Left ventricle myocardium superior (tissue), 1 donor: ENCODE data around the gene SERPINB6. TPM values are rescaled to one million over a fixed set of nuclear protein-coding genes. Genes with fewer than 3 reads are reported as not detected.
"Not testable (repeated sequence)": the region's sequence is repeated elsewhere in the genome, so short reads cannot be mapped to it uniquely, and the experiment has no call there.

Experiments used
- ATAC-seq: fragments of 200-7000 bp; cut with Tn5 transposase; one replicate; pipeline ENCODE4 v1.9.1; 2020; ENCODE audit warnings: mild to moderate bottlenecking, moderate library complexity
- DNase-seq: peaks from one replicate; pipeline ENCODE4 v3.0.0-alpha.2; 2020
- intact Hi-C: fragments of 100-400 bp; cut with micrococcal nuclease; formaldehyde crosslinking; loops from one replicate; pipeline ENCODE4 v1.11.0; 2022
- total RNA-seq: library from RNA; stranded (reverse); fragmentation: NEBNext Ultra II Directional; extraction: Animal tissue kit (Norgen Biotek cat#: 25700); gene quantifications from one replicate; pipeline ENCODE4 v1.2.1, GENCODE V29; 2021
- donor health status: DM: no; HTN: yes; CAD: no; lungs with severe emphysema.

The SERPINB6 gene
- total RNA-seq, 1 donor from 2014 or later: 277 TPM

- no peak for DNase-seq
- intact Hi-C loops: no loop called here
- no peak for ATAC-seq
Observed at GRCh38 chr6:2982426-2983117, 11.2 kb upstream of the SERPINB6 start.

- no peak for DNase-seq
- intact Hi-C loops: no loop called here
- no peak for ATAC-seq
Observed at GRCh38 chr6:2980465-2980855, 9.1 kb upstream of the SERPINB6 start.

GRCh38 chr6:2979819-2980464 is 8.6 kb upstream of the SERPINB6 start:
- ATAC-seq (no peak), DNase-seq (no peak)
- intact Hi-C loops: no loop called here

- DNase-seq (no peak), ATAC-seq (no peak)
- intact Hi-C loops: no loop called here
Observed at GRCh38 chr6:2978923-2979322, 7.6 kb upstream of the SERPINB6 start.

DNA sequence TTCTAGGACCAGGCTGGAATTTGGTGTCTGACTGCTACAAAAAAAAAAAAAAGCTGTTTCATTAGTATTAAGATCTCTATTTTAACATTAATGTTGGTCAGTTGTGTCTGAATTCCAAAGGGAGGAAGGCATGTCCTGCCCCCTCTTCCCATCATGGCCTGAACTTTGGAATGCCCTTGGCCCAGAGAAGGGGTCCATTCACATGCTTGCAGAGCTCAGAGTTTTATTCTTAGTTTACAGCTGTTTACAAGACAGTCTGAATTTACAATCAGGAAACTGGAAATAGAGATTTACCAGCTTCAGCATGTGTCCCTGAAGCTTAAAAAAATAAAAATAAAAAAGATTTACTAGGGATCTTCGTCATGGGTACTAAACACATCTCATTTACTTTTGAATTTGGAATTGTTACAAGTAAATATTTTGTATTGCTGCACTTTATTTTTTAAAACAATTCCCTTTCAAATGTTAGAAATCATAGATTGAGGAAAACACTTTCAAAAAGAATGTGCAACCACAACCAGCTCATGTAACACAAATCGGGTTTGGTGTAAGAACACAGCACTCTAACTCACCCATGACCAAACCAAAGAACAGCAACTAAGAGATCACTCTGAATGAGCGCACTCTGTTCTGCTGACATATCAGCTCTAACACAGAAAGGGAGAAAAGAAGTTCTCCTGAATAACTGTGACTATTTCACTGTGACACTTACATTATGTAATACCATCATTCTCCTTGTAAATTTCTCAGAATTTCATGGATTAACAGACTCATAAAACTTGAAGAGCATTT is 6.6 kb upstream of the SERPINB6 start:
- no peak for ATAC-seq
- intact Hi-C loops: no loop called here

DNA sequence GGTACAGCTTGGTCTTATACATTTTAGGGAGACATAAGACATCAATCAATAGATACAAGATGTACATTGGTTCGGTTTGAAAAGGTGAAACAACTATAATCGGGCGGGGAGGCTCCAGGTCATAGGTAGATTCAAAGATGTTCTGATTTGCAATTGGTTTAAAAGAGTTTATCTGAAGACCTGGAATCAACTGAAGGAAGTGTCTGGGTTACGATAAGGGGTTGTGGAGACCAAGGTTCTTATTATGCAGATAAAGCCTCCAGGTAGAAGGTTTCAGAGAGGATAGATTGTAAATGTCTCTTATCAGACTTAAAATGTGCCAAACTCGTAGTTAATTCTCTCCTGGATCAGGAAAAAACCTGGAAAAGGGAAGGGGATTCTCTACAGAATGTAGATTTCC is 5.9 kb upstream of the SERPINB6 start:
- ATAC-seq (no peak), DNase-seq (no peak)
- intact Hi-C loops: no loop called here

More for the DNA sequence above, 6.6 kb upstream of the SERPINB6 start:
- DNase-seq: no peak

GRCh38 chr6:2976571-2977085 is 5.3 kb upstream of the SERPINB6 start:
- DNase-seq (no peak), ATAC-seq (no peak)
- intact Hi-C loops: no loop called here

DNA sequence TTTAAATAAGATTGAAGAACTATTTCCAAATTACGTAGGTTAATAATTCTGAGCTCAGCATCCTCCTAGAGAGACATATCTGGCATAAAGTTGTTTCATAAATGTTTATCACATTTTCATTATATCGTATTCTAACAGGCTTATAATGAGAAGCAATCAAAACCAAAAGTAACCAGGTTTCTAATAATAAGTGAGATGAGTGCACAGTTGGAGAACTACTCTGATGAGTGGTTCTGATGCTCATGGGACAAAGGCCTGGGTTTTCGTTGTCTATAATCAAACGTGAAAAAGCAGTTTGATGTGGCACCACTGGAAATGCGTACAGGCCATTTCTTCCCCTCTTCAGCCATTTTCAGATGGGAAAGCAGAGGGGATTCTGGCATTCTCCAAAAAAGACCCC is 4.7 kb upstream of the SERPINB6 start:
- DNase-seq (no peak), ATAC-seq (no peak)
- intact Hi-C loops: no loop called here

DNA sequence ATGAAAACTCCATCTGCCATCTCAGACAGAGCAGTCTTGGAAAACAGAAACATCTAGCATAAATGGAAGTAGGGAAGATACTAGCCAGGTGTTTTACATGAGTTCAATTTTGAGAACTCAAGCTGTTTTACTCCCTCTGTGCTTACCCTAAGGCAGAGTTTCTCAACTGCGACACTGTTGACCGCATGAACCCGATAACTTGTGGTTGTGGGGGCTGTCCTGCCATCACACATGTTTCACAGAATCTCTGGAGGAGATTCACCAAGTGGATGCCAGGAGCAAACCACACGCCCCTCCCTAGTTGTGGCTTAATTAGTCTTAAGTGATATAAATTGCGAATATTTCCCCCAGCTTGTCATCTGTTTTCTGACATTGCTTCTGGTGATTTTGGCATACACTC is 2.3 kb upstream of the SERPINB6 start:
- intact Hi-C loops: no loop called here

GRCh38 chr6:2973180-2973579 is 1.8 kb upstream of the SERPINB6 start:
- intact Hi-C loops, ATAC-seq, DNase-seq: not testable (repeated sequence)

More for the DNA sequence above, 2.3 kb upstream of the SERPINB6 start:
- ATAC-seq (no peak), DNase-seq (no peak)

DNA sequence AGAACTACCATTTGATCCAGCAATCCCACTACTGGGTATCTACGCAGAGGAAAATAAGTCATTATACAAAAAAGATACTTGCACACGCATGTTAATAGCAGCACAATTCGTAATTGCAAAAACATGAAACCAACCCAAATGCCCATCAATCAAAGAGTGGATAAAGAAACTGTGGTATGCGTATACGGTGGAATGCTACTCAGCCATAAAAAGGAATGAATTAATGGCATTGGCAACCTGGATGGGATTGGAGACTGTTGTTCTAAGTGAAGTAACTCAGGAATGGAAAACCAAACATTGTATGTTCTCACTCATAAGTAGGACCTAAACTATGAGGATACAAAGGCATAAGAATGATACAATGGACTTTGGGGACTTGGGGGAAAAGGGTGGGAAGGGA is 1.3 kb upstream of the SERPINB6 start:
- ATAC-seq, intact Hi-C loops, DNase-seq: not testable (repeated sequence)

DNA sequence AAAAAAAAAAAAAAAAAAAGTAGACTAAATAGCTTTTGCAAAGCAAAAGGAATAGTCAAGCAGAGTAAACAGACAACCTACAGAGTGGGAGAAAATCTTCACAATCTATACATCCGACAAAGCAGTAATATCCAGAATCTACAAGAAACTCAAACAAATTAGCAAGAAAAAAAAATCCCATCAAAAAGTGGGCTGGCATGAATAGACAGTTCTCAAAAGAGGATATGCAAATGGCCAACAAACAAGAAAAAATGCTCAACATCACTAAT is 786 bp upstream of the SERPINB6 start:
- intact Hi-C loops, ATAC-seq, DNase-seq: not testable (repeated sequence)

DNA sequence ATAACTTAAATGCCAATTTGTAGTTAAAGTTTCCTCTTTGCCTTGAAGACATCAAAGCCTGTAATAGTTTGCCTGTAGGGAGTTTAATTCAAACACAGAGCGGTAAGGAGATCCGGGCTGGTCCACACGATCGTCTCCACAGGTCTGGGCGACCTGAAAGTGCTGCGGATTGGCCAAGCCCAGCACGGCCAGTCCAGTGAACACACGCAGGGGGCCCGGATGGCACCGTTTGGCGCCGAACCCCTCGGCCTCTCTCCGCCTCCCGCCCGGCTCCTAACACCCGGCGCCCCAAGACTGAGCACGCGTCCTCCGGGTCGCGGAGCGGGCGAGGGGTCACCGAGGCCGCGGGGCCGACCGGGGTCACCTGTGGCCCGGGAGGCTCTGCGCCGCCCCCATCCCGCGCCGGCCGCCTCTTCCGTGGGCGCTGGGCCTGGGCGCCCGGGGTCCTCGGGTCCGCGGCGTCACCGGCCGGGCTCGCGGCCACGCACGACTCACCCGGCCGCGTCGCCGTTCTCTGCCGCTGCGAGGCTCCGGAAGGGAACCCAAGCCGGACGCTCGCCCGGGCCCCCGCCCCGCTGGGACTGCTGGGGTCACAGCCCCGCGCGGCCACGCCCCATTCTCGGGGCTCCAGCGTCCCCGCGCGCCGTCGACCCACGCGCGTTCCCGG is 481 bp downstream of the SERPINB6 start:
- ATAC-seq (peak; percentile 88), DNase-seq (peak; percentile 92)
- intact Hi-C loops: no loop called here

DNA sequence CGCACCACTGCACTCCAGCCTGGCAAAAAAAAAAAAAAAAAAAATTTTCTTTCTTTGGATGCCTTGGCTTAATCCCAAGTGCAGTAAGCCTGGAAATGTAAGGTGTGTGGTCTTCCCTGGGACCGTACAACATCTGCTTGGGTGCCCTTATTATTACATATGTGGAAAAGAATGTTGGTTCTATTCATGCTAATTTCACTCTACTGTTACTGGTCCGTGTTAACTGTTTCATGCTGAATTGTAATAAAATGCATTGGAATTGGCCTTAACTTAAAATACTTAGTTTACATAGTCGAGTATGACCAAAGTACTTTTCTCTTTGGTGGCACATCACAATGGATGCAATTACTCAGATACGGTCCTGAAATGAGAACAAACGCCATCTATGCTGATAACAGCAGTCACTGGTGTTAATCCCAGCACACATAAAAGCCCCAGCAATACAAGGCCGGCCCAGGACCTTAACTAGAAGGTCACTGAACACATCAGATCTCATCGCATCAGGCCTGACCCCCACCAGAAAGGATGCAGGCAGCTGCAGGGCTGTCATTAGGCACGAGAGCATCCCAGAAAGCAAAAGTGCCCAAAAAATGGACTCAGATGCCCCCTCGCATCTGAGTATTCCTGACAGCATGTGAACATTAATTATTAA is 1.2 kb downstream of the SERPINB6 start:
- intact Hi-C loops: no loop called here
- no peak for ATAC-seq
- DNase-seq: no peak

DNA sequence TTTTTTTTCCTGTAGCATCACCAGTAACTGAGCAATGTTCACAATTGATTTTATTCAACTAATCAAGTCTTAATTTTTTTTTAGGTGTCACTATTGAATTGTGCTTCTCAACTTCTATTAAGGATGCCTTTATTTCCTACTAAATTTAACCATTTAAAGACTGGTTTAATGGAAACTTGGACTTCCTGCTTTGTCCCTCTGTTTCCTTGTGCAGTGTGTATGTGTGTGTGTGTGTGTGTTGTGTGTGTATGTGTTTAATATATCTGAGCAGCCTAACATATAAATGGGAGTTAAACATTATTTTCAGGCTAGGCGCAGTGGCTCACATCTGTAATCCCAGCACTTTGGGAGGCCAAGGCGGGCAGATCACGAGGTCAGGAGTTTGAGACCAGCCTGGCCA is 1.8 kb downstream of the SERPINB6 start:
- no peak for ATAC-seq
- intact Hi-C loops: no loop called here
- DNase-seq: no peak

- ATAC-seq: no peak
- intact Hi-C loops: no loop called here
- DNase-seq: no peak
Observed at GRCh38 chr6:2968600-2969135, 2.7 kb downstream of the SERPINB6 start.

- intact Hi-C loops: loop anchor here (1.0 kb wide), 1 partner anchor 14 kb away; no protein-coding TSS in a partner anchor
- no peak for DNase-seq
- no peak for ATAC-seq
Observed at GRCh38 chr6:2967936-2968335, 3.4 kb downstream of the SERPINB6 start.

DNA sequence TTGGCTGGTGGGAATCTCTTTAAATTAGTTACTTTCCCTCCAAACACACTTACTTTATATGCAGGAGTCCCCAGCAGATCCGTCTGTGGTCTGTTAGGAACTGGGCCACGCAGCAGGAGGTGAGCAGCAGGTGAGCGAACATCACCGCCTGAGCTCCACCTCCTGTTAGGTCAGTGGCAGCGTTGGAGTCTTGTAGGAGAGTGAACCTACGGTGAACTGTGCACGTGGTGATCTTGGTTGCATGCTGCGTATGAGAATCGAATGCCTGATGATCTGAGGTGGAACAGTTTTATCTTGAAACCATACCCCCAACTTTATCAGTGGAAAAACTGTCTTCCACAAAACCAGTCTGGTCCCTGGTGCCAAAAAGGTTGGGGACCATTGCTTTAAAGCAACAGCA is 5.0 kb downstream of the SERPINB6 start:
- intact Hi-C loops: no loop called here

More for the DNA sequence above, 5.0 kb downstream of the SERPINB6 start:
- DNase-seq (no peak), ATAC-seq (no peak)
